ENCODE measurements around the gene ZHX3.

The ZHX3 gene

DNA sequence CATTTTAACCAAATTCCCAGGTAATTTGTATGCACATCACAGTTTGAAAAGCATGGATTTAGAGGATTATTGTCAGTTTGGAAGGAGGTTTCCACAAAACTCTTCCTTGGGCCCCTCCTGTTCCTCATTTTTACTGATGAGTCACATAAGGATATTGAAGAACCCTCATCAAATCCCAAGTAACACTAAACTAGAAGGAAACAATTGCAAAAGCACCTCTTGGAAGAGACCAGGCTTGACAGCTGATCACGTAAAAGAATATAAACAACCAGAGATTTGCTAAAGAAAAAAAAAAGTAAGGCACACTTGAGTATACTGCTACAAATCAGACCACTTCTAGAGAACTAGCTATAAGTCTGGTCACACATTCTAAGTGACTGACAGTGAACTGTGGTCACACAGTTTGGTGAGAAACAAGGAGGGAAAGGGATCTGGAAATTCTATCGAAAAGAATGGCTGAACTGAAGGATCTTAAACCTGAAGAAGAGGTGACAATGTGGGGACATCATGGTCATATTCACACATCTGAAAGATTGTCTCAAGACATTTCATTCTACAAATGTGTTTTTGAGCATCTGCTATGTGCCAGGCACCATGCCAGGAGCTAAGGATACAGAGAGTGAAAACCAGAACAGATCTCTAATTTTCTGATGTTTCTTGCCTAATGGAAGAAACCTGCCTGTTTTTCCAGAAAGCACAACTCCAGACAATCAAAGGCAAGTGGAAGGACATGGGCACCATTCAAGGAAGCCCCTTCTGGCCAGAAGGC lies 24.1 kb downstream of the ZHX3 start:
- DNase-seq, result no peak

DNA sequence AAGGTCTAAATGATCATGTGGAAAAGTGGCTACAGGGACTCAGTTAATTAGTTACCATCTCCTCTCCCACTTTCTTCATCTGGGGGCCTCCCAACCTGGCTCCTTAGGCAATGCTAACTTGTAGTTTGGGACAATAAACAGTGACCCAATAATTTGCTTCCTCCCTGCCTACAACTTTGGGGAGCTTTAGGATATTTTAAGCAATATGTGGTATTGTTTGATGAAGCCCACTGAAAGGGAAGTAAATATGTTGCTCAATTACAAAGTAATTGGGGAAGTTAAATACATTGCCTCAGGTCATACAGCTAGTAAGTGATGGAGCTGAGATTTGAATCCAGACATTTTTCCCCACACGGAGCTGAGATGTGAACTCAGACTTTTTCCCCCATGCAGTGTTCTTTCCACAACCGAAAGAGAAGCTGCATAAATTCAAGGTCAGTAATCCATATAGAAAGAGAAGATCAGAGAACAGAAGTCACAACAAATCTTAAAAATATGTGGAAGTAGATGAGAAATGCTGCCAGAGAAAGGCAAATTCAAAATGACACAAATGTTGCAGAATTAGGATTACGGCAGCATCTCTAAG lies 26.6 kb downstream of the ZHX3 start:
- DNase-seq, result no peak

DNA sequence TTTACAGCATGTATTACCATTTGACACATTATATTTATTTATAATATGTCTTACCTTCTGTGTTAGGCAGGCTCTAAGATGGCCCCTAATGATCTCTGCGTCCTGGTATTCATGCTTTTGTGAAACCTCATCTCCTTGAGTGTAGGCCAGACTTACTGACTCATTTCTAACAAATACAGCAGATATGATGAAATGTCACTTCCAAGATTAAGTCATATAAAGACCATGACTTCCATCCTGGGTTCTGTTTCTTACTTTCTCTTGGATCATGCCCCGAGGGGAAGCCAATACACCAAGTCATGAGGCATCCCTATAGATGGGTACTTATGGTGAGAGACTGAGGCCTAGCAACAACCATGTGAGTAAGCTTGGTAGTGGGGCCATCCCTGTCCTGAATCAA lies 30.2 kb downstream of the ZHX3 start:
- DNase-seq, result no peak

DNA sequence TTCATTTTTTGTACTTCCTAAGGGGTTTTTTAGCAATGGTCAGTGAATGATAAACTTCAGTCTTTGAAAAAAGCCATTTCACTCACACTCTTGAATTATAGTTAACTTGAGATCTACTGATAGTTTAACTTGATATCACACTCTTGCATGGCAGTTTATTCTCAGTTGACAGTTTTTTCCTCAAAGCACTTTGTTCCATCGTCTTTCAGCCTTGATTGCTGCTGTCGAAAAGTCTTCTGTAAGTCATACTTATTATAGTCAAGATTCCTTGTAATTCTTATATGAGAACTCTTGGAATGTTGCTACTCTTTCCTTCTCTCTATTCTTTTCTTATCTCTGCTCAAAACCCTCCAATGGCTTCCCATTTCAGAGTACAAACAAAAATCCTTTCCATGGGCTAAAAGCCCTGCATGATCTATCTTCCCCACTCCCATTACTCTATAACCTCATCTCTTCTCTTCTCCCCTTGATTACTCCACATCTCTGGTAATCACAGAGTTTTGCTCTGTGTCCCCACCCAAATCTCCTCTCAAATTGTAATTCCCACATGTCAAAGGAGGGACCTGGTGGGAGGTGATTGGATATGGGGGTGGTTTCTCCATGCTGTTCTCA lies 31.2 kb downstream of the ZHX3 start:
- DNase-seq, result no peak

DNA sequence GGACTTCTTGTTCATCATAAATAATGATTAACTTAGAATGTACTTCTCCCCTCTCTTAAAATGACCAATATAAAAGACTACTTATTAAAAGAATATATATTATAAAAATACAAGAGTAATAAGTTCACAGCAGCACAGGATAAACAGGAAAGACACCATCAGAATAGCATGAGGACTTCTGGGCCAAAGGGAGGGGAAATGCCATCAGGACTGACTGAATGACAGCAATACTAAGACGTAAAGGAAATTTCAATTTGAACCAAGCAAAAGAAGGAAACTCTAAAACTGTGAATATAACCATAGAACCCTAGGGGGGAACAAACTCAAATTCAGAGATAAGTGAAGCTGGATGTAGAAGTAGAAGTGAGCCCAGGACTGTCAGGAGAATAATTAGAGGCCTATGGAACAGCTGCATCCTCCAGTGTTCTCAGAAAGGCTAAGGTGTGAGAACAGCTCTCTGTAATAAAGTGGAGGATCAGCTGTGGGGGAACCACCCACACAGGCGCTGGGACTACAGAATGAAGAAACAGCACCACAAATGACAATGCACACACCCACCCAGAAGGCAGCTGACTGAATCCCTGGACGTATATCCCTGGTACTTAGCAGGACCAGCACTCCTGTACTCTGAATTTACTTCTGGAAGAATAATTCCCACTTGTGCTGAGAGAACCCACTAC lies 37.8 kb downstream of the ZHX3 start:
- DNase-seq, result no peak

DNA sequence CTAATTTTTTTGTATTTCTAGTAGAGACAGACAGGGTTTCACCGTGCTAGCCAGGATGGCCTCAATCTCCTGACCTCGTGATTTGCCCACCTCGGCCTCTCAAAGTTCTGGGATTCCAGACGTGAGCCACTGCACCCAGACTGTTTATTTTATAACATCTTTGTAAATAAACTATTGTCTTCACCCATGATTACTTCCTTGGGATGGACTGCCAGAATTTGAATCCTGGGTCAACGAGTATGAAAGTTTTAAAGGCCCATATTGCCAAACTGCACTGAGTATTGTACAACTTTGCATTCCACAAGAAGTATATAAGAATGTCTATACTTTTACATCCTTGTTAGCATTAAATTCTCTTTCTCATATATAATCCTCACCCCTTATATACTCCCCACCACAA lies 38.6 kb downstream of the ZHX3 start:
- no peak for DNase-seq

DNA sequence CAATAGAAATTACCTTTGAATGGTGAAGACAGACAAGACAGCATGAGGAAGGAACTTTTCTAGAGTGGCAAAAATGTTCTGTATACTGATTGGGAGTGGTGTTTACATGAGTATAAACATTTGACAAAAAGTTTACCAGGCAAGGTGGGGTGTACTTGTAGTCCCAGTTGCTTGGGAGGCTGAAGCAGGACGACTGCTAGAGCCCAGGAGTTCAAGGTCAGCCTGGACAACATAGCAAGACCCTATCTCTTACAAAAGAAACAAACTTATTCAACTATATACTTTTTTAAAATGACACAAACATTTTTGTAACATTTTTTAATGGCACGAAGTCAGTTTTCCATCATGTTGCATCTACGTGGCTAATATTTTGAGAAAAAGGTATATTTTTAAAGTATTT lies 40.5 kb downstream of the ZHX3 start:
- DNase-seq, result no peak

DNA sequence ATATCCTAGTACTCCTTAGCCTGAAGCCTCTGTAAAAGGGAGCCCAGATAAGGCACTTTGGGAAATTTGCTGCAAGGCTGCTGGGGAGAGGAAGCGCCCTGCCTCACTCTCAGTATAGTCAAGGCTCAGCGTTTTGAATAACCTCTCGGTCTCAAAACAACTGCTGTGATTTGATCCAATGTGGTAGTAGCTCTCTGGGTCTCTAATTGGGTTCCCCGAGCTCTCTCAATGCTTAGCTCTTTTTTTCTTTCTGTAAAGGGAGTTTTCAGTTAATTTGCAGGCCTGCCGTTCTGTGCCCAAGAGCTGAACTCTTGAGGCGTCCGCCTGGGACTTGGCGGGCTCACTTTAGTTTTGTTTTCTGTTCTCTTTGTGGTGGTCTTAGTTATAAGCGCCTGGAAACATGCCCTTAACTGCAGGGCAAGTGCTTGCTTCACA lies 41.2 kb downstream of the ZHX3 start:
- DNase-seq, result no peak

DNA sequence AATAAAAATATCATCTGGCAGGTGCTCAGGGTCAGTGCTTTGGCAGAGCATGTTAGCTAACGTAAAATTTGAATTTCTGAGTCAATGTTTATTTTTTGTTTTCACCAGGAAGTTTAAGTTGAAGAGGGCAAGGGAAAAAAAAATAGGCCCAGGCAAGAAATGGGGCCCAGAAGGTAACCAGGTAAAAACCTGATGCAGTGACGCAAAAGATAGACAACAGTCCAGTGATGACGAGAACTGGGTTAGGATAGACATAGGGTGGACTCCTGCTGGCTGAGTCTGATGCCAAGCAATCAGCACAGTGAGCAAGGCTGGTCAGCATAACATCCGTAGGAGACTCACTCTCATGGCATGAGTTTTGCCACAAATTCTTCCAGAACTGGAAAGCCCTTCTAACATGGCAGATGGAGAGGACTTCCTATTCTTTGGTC lies 42.2 kb downstream of the ZHX3 start:
- DNase-seq, result no peak

DNA sequence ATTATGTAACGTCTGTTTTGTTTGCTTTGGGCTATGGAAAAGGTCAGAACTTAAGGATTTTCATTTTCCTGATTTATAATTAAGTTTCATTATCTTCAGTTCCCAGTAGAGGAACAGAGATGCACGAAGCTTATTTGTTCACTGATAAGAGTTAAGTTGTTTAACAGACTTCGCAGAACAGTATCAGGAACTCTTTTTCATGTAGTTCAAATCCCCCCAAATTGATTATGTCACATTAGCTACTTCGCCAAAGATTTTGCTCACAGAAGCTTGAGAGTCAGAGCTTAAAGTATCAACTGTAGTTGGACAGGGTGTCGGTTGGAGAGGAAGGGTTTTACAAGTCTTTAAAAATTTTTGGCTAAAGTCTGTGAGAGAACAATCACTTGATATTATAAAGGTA lies 43.4 kb downstream of the ZHX3 start:
- no peak for DNase-seq

DNA sequence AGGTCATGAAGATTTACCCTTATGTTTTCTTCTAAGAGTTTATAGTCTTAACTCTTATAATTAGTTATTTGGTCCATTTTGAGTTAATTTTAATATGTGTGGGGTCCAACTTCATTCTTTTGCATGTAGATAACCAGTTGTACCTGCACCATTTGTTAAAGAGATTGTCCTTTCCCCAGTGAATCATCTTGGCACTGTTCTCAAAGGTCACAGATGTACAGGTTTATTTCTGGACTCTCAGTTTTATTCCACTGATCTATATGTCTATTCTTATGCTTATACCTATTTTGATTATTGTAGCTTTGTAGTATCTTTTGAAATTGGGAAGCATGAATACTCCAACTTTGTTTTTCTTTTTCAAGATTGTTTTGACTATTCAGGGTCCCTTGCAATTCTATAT lies 44.1 kb downstream of the ZHX3 start:
- DNase-seq, result no peak

DNA sequence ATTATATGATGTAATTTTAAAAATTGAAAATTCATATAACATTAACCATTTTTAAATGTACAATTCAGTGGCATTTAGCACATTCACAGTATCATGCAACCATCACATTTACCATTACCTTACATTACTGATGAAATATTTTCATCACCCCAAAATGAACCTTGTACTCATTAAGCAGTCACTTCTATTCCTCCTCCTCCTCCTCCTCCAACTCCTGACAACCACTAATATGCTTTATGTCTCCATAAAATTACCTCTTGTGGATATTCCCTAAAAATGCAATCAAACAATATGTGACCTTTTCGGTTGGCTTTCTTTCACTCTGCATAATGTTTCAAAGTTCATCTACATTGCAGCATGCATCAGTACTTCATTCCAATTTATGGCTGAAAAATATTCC lies 45.2 kb downstream of the ZHX3 start:
- no peak for DNase-seq

DNA sequence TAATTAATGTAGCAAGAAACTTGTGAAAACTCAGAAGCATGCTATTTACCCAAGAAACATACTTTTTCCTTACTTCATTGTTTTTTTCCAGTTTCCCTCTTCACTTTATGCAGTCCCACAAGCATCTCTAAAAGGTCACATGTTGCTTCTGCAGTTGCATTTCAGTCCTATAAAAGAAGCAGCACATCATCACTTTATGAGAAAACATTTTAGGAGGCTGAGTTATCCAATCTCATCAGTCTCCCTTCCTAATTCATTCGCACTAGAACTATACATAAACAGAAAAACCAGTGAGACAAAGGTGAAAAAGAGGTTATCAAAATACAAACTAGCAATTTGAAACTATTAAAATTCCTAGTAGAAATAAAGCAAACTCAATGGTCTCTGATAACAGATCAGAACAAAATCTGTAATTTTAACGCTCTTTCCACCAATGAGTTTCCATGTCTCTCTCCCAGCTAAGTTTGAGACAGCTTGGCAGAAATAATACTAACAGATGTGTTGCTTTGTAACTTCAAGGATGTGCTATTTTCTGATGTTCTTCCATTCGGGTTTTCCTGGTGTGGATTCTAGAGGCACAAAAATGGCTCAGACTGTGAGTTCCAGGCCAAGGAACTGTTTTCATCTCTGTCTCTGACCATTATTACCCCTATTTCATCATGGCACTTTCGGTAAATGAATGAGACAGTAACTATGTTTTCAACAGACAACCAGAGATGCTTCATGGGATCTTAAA lies 48.4 kb downstream of the ZHX3 start:
- DNase-seq, result no peak

DNA sequence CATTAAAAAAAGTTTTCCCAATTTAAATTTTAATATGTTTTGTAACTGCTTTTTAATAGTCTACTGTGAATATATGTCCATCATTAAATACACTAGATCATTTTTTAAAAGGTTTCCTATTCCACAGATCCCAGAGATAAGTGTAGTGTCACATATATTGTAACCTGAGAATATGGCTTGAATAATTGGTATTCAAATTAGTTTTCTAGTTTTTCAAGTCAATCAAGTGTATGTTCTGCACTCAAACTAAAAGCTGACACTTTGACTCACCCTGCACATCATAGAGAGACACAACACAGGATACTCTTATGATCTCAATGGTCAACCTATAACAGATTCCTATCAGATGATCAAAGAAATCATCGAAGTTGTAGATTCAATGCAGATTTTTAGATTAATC lies 49.1 kb downstream of the ZHX3 start:
- DNase-seq, result no peak

DNA sequence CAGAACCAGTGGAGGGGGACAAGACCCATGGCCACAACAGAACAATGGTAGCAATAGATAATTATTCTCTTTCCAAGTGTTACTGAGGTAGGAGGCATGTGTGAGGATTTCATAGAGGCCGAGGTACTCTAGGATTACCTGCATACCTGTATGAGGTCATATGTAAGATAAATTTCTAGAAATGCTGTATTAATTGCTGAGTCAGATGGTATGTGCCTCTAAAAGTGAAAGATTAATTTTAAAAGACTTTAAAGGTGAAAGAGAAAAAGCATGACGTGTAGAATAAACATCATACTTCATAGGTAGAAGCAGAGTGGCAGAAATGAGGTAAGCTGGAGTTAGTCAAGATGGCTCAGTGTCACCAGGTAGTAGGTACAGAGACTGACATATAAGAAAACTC lies 51.6 kb downstream of the ZHX3 start:
- no peak for DNase-seq

DNA sequence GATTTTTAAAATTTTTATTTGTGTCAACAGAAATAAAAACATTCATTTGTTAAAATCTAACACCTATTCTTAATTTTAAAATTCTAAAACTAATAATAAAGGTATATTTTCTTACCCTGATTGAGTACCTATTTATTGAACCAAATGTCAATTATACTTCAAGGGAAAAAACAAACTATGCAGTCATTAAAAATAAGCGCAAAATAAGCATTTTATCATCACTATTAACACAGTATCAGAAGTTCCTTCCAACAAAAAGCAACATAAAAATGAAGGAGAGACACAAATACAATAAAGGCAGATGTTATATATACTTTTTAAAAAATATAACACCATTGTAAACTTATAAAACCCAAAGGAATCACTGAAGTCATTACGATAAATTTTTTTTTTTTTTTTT lies 52.7 kb downstream of the ZHX3 start:
- no peak for DNase-seq

DNA sequence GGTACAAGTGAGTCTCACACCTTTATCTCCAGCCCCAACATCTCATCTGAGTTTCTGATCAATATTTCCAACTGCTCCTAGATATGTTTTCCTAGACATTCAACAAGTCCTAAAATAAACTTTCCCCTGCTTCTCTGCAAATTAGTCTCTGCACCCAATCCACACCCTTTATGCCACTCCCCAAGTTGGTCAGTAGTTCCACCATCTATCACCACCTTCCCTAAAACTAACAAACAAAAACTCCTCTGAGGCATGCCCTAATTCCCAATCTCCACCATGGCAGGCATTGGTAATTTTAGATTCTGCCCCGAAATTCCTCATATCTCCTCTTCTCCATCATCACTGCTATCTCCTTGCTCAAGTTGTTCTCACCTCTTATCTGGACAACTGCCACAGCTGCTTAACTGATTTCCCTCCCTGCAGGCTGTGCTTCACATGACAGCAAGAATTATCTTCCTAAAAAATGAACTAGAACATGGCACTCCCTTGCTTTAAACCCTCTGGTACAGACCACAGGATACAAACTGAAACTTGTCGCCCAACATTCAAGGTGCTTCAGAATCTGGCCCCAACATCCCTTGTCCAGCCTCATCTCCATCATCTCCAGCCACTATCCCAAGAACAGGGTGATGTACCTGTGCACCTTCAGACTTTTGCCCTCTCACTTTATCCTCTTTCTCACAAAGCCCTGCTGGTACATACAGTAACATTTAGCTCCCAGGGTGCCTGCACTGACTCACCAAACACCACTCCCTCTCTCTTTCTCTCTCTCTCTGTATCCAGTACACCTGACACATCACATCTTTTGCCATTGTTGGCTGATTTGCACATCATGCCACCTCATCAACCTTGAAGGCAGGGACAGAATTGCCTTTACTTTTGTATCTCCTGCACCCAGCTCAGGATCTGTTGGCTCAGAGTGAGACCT lies 55.5 kb downstream of the ZHX3 start:
- DNase-seq, result no peak

DNA sequence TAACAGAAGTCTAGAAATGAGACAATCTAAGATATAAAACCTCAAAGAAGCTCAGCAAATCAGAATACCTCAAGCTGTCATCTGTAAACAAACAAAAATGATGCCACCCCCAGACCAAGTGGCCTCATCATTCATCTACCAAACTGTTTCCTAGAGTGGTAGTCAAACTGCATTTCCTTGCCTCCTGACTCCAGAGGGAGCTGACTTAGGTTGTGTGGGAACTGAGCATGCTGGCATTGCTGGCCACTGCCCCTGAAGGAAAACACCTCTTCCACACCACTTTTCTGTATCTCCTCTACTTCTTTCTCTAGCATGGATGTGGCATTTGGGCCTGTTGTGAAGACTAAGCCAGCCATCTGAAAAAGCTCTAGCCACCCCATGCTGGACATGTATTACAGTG lies 56.3 kb downstream of the ZHX3 start:
- no peak for DNase-seq

DNA sequence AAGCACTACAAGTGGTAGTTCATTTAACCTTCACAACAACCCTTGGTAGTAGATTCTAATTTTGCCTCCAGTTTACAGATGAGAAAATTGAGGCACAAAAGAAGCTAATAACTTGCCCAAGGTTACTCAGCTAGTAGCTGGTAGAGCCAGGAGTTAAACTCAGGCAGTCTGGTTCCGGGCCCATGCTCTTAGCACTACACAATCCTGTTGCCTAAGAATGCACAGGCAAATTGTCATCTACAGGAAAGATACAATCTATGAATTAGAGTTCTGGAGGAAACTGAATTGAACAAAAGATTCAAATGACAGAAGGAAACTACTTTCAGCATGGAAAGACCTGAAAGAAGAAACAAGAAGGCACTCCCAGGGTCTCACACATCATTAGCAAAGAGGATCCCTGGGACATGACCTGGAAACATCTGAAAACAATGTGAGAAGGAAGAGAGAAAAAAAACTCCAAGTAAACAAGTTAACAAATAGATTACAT lies 56.8 kb downstream of the ZHX3 start:
- no peak for DNase-seq

DNA sequence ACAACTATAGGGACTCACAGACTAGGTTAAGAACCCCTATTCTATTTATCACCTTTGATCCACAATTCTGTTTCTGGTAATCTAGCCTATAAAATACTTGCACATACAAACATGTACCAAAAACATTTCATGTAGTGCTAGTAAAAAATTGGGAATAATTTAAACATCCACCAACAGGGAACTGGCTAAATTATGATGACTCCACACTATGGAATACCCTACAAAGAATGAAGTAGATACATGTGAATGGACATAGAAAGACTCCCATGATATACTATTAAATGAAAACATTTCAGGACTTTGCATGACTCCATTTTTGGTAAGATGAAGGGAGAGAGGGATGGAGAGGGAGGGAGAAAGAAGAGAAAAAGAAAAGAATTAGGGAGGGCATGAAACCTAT lies 58.2 kb downstream of the ZHX3 start:
- no peak for DNase-seq

DNA sequence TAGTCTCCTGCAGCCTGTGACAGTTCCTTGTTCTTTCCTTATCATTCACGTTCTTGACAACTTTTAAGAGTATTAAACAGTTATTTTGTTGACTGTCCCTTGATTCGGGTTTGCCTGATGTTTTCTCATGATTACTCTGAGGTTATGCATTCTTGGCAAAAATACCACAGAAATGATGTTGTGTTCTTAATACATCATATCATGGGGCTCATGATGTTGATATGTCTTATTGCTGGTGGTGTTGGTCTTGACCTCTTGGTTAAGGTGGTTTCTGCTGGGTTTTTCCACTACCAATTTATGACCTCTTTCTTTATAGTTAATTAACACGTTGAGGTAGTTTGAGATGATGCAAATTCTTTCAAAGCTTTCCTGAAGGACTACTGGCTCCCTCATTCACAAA lies 59.1 kb downstream of the ZHX3 start:
- DNase-seq, result no peak

DNA sequence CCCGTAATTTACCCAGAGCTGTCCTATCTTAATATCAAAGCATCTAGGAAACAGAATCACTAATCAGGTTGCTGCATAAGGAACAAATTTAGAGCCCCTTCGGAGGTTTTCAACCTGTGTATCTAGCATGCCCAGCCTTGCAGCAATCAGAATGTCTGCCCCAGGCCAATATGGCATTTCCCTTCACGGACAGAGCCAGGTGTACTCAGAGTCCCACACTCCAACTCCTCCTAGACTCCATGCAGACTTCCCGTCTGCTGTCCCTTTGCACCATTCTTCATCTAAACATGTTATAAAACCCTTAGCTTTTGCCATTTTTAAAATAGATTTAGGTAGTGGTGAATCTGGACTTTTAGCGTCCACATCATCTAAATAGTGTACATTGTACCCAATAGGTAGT lies 61.0 kb downstream of the ZHX3 start:
- DNase-seq, result no peak

All from NCI-H748 treated with DMSO at 0.1 percent for 48 hours (cell line).